WTC11 (cell line): Measurements from ENCODE around the gene TM9SF3. TPM values are rescaled to one million over a fixed set of nuclear protein-coding genes. Genes with fewer than 3 reads are reported as not detected.

Experiments used
- GTF2I ChIP-seq: fragments of 250-450 bp; sonication (Bioruptor Pico); conservative IDR thresholded peaks from 2 replicates; pipeline ENCODE4 v1.4.0; 2021; ENCODE audit warnings: mild to moderate bottlenecking
- KAT7 ChIP-seq: sonication (generic); formaldehyde crosslinking; IDR thresholded peaks from 2 replicates; pipeline ENCODE4 v1.8.1; 2023; ENCODE audit warnings: missing genetic modification reagents, mild to moderate bottlenecking, borderline replicate concordance
- NFATC4 ChIP-seq: fragments of 250-450 bp; sonication (Bioruptor Pico); IDR thresholded peaks from 2 replicates; pipeline ENCODE4 v1.9.0; 2021; ENCODE audit warnings: mild to moderate bottlenecking
- NFE2L1 ChIP-seq: sonication (generic); formaldehyde crosslinking; IDR thresholded peaks from 2 replicates; pipeline ENCODE4 v1.8.1; 2023; ENCODE audit warnings: missing genetic modification reagents
- RORB ChIP-seq: fragments of 250-450 bp; sonication (Bioruptor Pico); IDR thresholded peaks from 2 replicates; pipeline ENCODE4 v1.9.0; 2021; ENCODE audit warnings: mild to moderate bottlenecking
- SOX15 ChIP-seq: fragments of 250-450 bp; sonication (Bioruptor Pico); IDR thresholded peaks from 2 replicates; pipeline ENCODE4 v1.9.0; 2021; ENCODE audit warnings: mild to moderate bottlenecking
- TEAD4 ChIP-seq: sonication (generic); formaldehyde crosslinking; IDR thresholded peaks from 2 replicates; pipeline ENCODE4 v1.8.0; 2022; ENCODE audit warnings: mild to moderate bottlenecking, missing genetic modification reagents
- TP53 ChIP-seq: sonication (generic); formaldehyde crosslinking; IDR thresholded peaks from 2 replicates; pipeline ENCODE4 v1.8.1; 2023; ENCODE audit warnings: mild to moderate bottlenecking, missing genetic modification reagents
- ZNF121 ChIP-seq: sonication (generic); formaldehyde crosslinking; IDR thresholded peaks from 2 replicates; pipeline ENCODE4 v1.8.0; 2023; ENCODE audit warnings: missing genetic modification reagents
- ZNF219 ChIP-seq: sonication (generic); formaldehyde crosslinking; IDR thresholded peaks from 2 replicates; pipeline ENCODE4 v1.8.0; 2023; ENCODE audit warnings: missing genetic modification reagents, mild to moderate bottlenecking, borderline replicate concordance
- ZNF232 ChIP-seq: sonication (generic); formaldehyde crosslinking; IDR thresholded peaks from 2 replicates; pipeline ENCODE4 v1.8.0; 2022; ENCODE audit warnings: mild to moderate bottlenecking, missing genetic modification reagents
- ZNF396 ChIP-seq: fragments of 250-450 bp; sonication (Bioruptor Pico); IDR thresholded peaks from 2 replicates; pipeline ENCODE4 v1.8.0; 2021; ENCODE audit warnings: mild to moderate bottlenecking, moderate library complexity, borderline replicate concordance
- ZNF671 ChIP-seq: fragments of 250-450 bp; sonication (Bioruptor Pico); IDR thresholded peaks from 2 replicates; pipeline ENCODE4 v1.8.0; 2021; ENCODE audit warnings: mild to moderate bottlenecking
- total RNA-seq: library from RNA; stranded (reverse); gene quantifications from 3 replicates; pipeline ENCODE4 v1.2.3, GENCODE V29; 2021
- TF ChIP-seq, protein P1 (sequence below): sonication (generic); formaldehyde crosslinking; IDR thresholded peaks from 2 replicates; pipeline ENCODE4 v1.8.0; 2022; ENCODE audit warnings: mild to moderate bottlenecking, missing genetic modification reagents
- TF ChIP-seq, protein P2 (sequence below): sonication (generic); formaldehyde crosslinking; IDR thresholded peaks from 2 replicates; pipeline ENCODE4 v1.8.0; 2023; ENCODE audit warnings: missing genetic modification reagents
- TF ChIP-seq, protein P3 (sequence below): fragments of 250-450 bp; sonication (Bioruptor Pico); IDR thresholded peaks from 2 replicates; pipeline ENCODE4 v1.9.0; 2021; ENCODE audit warnings: mild to moderate bottlenecking
- TF ChIP-seq, protein P4 (sequence below): sonication (generic); formaldehyde crosslinking; IDR thresholded peaks from 2 replicates; pipeline ENCODE4 v1.8.1; 2022; ENCODE audit warnings: mild to moderate bottlenecking, moderate library complexity, missing genetic modification reagents
- TF ChIP-seq, protein P5 (sequence below): sonication (generic); formaldehyde crosslinking; IDR thresholded peaks from 2 replicates; pipeline ENCODE4 v1.8.0; 2023; ENCODE audit warnings: mild to moderate bottlenecking, missing genetic modification reagents
- TF ChIP-seq, protein P6 (sequence below): fragments of 200-600 bp; IDR thresholded peaks from 2 replicates; pipeline ENCODE4 v1.8.0; 2022; ENCODE audit warnings: antibody characterized with exemption
- TF ChIP-seq, protein P7 (sequence below): sonication (generic); formaldehyde crosslinking; conservative IDR thresholded peaks from 2 replicates; pipeline ENCODE4 v1.8.1; 2022; ENCODE audit warnings: mild to moderate bottlenecking, missing genetic modification reagents
- TF ChIP-seq, protein P8 (sequence below): sonication (generic); formaldehyde crosslinking; IDR thresholded peaks from 2 replicates; pipeline ENCODE4 v1.8.1; 2022; ENCODE audit warnings: missing genetic modification reagents, borderline replicate concordance
- TF ChIP-seq, protein P9 (sequence below): sonication (generic); formaldehyde crosslinking; IDR thresholded peaks from 2 replicates; pipeline ENCODE4 v1.8.1; 2023; ENCODE audit warnings: mild to moderate bottlenecking, missing genetic modification reagents, moderate library complexity
- TF ChIP-seq, protein P10 (sequence below): sonication (generic); formaldehyde crosslinking; IDR thresholded peaks from 2 replicates; pipeline ENCODE4 v1.8.1; 2023; ENCODE audit warnings: mild to moderate bottlenecking, missing genetic modification reagents
- TF ChIP-seq, protein P11 (sequence below): fragments of 250-450 bp; sonication (Bioruptor Pico); IDR thresholded peaks from 2 replicates; pipeline ENCODE4 v2.1.2; 2022; ENCODE audit warnings: mild to moderate bottlenecking, moderate library complexity

The TM9SF3 gene
- total RNA-seq, 1 experiment from 2014 or later: 116 TPM

DNA sequence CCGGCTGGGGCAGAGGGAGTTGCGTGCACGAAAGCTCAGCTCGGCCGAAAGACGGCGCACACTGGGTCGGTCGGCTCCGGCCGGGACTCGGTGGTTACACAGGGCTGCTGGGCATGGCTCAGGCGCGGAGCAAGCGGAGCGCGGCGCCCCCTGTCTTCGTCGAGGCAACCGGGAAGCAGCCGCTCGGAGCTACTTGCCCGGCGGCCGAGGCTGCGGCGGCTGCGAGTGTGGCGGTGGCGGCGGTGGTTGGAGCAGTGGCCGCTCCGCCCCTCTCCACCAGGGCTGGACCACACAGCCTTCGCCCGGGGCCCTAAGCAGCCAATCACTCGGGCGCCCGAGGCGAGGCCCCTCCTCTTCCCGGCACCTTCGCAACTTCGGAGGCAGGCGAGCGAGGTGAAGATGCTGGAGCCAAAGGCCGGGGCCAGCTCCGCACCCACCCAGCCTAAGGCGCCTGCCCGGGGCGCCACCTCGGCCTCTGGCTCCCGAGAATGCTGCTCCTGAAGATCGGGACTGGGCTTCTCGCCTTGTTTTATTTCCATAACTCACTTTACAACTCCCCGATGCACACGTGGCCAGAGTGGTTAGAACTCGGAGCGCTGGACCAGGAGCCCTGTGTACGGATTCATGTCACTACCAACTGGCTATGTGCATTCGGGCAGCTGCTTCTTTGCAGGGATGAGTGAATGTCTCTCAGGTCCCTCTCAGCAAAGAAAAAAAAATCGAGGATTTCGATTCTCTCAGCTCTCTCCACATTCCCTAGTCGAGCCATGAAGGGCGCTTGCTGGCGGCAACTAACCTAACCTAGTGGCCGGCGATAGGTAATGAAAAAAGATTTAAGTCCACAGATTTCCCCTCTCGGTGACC, 72.9 kb downstream of the TM9SF3 start, which contains the start of gene TLL2 (continued):
- TF ChIP-seq, protein P1, sequence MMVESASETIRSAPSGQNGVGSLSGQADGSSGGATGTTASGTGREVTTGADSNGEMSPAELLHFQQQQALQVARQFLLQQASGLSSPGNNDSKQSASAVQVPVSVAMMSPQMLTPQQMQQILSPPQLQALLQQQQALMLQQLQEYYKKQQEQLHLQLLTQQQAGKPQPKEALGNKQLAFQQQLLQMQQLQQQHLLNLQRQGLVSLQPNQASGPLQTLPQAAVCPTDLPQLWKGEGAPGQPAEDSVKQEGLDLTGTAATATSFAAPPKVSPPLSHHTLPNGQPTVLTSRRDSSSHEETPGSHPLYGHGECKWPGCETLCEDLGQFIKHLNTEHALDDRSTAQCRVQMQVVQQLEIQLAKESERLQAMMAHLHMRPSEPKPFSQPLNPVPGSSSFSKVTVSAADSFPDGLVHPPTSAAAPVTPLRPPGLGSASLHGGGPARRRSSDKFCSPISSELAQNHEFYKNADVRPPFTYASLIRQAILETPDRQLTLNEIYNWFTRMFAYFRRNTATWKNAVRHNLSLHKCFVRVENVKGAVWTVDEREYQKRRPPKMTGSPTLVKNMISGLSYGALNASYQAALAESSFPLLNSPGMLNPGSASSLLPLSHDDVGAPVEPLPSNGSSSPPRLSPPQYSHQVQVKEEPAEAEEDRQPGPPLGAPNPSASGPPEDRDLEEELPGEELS (CRISPR knock-in tag): 0 out of 2 replicates have a peak, but pooled peaks have one; percentile 67
- no peak for TF ChIP-seq ZNF219 (CRISPR knock-in tag)
- TF ChIP-seq TEAD4 (CRISPR knock-in tag): no peak
- TF ChIP-seq, protein P2, sequence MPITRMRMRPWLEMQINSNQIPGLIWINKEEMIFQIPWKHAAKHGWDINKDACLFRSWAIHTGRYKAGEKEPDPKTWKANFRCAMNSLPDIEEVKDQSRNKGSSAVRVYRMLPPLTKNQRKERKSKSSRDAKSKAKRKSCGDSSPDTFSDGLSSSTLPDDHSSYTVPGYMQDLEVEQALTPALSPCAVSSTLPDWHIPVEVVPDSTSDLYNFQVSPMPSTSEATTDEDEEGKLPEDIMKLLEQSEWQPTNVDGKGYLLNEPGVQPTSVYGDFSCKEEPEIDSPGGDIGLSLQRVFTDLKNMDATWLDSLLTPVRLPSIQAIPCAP (CRISPR knock-in tag): peak; percentile 74; the same call in 1 of the 2 replicates
- TF ChIP-seq, protein P3, sequence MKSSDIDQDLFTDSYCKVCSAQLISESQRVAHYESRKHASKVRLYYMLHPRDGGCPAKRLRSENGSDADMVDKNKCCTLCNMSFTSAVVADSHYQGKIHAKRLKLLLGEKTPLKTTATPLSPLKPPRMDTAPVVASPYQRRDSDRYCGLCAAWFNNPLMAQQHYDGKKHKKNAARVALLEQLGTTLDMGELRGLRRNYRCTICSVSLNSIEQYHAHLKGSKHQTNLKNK (CRISPR knock-in tag): no peak
- TF ChIP-seq, protein P4, sequence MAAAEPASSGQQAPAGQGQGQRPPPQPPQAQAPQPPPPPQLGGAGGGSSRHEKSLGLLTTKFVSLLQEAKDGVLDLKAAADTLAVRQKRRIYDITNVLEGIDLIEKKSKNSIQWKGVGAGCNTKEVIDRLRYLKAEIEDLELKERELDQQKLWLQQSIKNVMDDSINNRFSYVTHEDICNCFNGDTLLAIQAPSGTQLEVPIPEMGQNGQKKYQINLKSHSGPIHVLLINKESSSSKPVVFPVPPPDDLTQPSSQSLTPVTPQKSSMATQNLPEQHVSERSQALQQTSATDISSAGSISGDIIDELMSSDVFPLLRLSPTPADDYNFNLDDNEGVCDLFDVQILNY (CRISPR knock-in tag): no peak; the same call in 1 of the 2 replicates
- no peak; the same call in 1 of the 2 replicates for TF ChIP-seq ZNF232
- no peak for TF ChIP-seq SOX15
- TF ChIP-seq, protein P5, sequence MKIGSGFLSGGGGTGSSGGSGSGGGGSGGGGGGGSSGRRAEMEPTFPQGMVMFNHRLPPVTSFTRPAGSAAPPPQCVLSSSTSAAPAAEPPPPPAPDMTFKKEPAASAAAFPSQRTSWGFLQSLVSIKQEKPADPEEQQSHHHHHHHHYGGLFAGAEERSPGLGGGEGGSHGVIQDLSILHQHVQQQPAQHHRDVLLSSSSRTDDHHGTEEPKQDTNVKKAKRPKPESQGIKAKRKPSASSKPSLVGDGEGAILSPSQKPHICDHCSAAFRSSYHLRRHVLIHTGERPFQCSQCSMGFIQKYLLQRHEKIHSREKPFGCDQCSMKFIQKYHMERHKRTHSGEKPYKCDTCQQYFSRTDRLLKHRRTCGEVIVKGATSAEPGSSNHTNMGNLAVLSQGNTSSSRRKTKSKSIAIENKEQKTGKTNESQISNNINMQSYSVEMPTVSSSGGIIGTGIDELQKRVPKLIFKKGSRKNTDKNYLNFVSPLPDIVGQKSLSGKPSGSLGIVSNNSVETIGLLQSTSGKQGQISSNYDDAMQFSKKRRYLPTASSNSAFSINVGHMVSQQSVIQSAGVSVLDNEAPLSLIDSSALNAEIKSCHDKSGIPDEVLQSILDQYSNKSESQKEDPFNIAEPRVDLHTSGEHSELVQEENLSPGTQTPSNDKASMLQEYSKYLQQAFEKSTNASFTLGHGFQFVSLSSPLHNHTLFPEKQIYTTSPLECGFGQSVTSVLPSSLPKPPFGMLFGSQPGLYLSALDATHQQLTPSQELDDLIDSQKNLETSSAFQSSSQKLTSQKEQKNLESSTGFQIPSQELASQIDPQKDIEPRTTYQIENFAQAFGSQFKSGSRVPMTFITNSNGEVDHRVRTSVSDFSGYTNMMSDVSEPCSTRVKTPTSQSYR: no peak
- TF ChIP-seq, protein P6, sequence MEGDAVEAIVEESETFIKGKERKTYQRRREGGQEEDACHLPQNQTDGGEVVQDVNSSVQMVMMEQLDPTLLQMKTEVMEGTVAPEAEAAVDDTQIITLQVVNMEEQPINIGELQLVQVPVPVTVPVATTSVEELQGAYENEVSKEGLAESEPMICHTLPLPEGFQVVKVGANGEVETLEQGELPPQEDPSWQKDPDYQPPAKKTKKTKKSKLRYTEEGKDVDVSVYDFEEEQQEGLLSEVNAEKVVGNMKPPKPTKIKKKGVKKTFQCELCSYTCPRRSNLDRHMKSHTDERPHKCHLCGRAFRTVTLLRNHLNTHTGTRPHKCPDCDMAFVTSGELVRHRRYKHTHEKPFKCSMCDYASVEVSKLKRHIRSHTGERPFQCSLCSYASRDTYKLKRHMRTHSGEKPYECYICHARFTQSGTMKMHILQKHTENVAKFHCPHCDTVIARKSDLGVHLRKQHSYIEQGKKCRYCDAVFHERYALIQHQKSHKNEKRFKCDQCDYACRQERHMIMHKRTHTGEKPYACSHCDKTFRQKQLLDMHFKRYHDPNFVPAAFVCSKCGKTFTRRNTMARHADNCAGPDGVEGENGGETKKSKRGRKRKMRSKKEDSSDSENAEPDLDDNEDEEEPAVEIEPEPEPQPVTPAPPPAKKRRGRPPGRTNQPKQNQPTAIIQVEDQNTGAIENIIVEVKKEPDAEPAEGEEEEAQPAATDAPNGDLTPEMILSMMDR: no peak
- peak; percentile 74 for TF ChIP-seq TP53 (CRISPR knock-in tag)
- TF ChIP-seq, protein P7, sequence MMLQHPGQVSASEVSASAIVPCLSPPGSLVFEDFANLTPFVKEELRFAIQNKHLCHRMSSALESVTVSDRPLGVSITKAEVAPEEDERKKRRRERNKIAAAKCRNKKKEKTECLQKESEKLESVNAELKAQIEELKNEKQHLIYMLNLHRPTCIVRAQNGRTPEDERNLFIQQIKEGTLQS (CRISPR knock-in tag): no peak
- TF ChIP-seq KAT7 (CRISPR knock-in tag): no peak; the same call in 1 of the 2 replicates
- TF ChIP-seq ZNF671: no peak
- TF ChIP-seq RORB (CRISPR knock-in tag): no peak
- TF ChIP-seq, protein P8, sequence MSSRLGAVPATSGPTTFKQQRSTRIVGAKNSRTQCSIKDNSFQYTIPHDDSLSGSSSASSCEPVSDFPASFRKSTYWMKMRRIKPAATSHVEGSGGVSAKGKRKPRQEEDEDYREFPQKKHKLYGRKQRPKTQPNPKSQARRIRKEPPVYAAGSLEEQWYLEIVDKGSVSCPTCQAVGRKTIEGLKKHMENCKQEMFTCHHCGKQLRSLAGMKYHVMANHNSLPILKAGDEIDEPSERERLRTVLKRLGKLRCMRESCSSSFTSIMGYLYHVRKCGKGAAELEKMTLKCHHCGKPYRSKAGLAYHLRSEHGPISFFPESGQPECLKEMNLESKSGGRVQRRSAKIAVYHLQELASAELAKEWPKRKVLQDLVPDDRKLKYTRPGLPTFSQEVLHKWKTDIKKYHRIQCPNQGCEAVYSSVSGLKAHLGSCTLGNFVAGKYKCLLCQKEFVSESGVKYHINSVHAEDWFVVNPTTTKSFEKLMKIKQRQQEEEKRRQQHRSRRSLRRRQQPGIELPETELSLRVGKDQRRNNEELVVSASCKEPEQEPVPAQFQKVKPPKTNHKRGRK (CRISPR knock-in tag): no peak
- no peak for TF ChIP-seq NFE2L1 (CRISPR knock-in tag)
- TF ChIP-seq GTF2I: no peak
- TF ChIP-seq ZNF396 (CRISPR knock-in tag): no peak
- TF ChIP-seq, protein P9, sequence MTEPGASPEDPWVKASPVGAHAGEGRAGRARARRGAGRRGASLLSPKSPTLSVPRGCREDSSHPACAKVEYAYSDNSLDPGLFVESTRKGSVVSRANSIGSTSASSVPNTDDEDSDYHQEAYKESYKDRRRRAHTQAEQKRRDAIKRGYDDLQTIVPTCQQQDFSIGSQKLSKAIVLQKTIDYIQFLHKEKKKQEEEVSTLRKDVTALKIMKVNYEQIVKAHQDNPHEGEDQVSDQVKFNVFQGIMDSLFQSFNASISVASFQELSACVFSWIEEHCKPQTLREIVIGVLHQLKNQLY (CRISPR knock-in tag): no peak
- TF ChIP-seq, protein P10, sequence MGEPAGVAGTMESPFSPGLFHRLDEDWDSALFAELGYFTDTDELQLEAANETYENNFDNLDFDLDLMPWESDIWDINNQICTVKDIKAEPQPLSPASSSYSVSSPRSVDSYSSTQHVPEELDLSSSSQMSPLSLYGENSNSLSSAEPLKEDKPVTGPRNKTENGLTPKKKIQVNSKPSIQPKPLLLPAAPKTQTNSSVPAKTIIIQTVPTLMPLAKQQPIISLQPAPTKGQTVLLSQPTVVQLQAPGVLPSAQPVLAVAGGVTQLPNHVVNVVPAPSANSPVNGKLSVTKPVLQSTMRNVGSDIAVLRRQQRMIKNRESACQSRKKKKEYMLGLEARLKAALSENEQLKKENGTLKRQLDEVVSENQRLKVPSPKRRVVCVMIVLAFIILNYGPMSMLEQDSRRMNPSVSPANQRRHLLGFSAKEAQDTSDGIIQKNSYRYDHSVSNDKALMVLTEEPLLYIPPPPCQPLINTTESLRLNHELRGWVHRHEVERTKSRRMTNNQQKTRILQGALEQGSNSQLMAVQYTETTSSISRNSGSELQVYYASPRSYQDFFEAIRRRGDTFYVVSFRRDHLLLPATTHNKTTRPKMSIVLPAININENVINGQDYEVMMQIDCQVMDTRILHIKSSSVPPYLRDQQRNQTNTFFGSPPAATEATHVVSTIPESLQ: no peak
- TF ChIP-seq, protein P11, sequence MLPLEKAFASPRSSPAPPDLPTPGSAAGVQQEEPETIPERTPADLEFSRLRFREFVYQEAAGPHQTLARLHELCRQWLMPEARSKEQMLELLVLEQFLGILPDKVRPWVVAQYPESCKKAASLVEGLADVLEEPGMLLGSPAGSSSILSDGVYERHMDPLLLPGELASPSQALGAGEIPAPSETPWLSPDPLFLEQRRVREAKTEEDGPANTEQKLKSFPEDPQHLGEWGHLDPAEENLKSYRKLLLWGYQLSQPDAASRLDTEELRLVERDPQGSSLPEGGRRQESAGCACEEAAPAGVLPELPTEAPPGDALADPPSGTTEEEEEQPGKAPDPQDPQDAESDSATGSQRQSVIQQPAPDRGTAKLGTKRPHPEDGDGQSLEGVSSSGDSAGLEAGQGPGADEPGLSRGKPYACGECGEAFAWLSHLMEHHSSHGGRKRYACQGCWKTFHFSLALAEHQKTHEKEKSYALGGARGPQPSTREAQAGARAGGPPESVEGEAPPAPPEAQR (CRISPR knock-in tag): no peak
- no peak for TF ChIP-seq ZNF121 (CRISPR knock-in tag)
- TF ChIP-seq NFATC4 (CRISPR knock-in tag): no peak
